Fibroblast of pulmonary artery (primary cell): Measurements from ENCODE around the gene CTDP1.
A peak's percentile ranks its signal among the peaks of the same experiment; 100 is the strongest.

Experiments used
- DNase-seq: peaks from one replicate; pipeline ENCODE4 v3.0.0-alpha.2; 2010; ENCODE audit warnings: low read depth
- H3K4me3 ChIP-seq: replicated peaks from 2 replicates; pipeline ENCODE4 v1.5.1; 2011; ENCODE audit warnings: low read depth, mild to moderate bottlenecking, control low read depth, low read length, moderate library complexity
- TF ChIP-seq, protein P1 (sequence below): IDR thresholded peaks from 2 replicates; pipeline ENCODE4 v1.5.1; 2011; ENCODE audit warnings: mild to moderate bottlenecking, control low read depth, low read length, inconsistent platforms; ENCODE audit errors: missing control alignments

CTDP1 gene

DNA sequence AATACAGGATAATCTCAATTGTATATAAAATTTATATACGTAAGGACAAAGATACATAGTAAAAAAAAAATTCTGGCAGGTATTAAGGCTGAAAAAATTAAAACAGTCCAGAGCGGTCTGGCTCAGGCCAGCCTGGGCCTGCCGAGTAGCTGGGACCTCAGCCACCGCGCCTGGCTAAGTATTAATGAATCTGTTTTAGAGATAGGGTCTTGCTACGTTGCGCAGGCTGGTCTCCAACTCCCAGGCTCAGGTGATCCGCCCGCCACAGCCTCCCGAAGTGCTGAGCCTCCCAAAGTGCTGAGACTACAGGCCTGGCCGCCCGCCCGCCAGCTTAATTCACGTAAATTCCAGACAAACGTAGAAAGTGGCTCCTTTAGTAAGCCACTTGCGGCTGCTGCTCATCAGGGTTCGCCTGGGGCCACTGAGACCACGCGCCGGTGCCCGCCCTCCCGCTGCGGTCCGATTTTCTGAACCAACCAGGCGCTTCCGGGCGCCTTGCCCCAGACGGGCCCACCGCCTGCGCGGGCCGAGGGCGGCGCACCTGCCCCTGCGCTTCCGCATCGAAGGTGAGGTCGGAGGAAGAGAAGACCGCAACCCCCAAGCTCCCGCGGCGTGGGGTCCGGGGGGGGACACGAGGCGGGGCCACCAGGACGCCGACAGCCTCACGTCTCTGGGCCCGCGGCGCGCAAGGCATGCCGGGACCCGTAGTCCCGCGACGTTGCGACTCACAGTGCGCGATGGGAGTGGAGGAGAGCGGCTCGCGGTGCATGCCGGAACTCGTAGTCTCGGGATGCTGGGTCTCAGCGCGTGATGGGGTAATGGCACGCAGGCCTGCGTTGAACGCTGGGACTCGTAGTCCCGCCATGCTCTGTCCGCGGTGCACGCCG is 695 bp upstream of the CTDP1 start:
- TF ChIP-seq, protein P1, sequence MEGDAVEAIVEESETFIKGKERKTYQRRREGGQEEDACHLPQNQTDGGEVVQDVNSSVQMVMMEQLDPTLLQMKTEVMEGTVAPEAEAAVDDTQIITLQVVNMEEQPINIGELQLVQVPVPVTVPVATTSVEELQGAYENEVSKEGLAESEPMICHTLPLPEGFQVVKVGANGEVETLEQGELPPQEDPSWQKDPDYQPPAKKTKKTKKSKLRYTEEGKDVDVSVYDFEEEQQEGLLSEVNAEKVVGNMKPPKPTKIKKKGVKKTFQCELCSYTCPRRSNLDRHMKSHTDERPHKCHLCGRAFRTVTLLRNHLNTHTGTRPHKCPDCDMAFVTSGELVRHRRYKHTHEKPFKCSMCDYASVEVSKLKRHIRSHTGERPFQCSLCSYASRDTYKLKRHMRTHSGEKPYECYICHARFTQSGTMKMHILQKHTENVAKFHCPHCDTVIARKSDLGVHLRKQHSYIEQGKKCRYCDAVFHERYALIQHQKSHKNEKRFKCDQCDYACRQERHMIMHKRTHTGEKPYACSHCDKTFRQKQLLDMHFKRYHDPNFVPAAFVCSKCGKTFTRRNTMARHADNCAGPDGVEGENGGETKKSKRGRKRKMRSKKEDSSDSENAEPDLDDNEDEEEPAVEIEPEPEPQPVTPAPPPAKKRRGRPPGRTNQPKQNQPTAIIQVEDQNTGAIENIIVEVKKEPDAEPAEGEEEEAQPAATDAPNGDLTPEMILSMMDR, result no peak
- peak overlapping the region; percentile 66 for H3K4me3 ChIP-seq
- DNase-seq, result peak; percentile 99

DNA sequence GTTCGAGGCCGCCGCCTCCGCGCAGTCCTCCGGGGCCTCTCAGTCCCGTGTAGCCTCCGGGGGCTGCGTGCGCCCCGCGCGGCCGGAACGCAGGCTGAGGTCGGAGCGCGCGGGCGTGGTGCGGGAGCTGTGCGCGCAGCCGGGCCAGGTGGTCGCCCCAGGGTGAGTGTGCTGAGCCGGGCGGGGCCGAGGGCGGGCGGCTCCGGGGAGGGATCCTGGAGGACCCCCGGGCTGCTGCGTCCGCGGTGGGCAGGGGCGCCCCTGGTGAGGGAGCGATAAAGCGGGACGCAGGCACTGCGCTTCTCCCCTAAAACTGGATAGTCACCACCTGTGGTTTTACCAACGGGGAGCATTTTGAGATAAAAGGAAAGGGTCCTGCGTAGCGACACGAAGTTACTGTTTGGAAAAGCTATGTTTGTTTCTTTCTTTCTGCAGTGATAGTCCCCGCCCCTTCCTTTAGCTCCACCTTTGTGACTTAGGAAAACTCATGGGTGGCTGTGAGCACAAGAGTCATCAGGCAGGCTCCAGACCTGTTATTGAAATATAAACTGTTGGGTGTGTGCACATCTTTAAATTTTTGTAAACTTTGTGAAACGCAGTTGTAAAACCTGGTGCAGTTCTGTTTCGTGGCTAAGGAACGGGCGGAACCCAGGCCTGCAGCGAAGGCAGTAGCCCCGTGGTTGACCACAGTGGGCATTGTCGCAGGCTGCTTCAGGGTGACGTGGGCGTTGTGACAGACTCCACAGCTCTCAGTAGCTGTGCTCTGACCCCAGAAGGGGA is 687 bp downstream of the CTDP1 start:
- peak; percentile 60 for DNase-seq
- peak overlapping the region; percentile 66 for H3K4me3 ChIP-seq
- TF ChIP-seq, protein P1, result no peak

DNA sequence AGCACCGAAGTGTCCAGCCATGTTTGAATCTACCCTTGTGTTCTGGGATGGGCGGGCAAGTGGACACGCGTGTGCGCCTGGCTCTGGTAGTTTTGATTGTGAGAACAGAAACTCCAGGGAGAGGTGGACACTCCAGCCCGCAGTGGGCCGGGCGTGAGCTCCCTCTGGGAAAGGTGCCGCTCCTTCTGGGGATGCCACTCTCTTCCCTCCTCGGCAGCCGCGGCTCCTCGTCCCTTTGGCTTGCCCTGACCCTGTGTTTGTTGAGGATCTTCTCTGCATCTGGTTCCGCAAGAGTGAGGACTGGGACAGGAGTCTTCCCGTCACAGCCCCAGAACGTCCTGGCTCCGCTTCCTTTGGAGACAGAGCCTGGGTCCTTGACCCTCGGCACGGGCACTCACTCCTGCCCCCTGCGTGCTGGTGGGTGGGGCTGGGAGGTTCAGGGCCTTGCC is 1.3 kb downstream of the CTDP1 start:
- no peak for DNase-seq
- TF ChIP-seq, protein P1, result no peak
- H3K4me3 ChIP-seq, result peak overlapping the region; percentile 66

DNA sequence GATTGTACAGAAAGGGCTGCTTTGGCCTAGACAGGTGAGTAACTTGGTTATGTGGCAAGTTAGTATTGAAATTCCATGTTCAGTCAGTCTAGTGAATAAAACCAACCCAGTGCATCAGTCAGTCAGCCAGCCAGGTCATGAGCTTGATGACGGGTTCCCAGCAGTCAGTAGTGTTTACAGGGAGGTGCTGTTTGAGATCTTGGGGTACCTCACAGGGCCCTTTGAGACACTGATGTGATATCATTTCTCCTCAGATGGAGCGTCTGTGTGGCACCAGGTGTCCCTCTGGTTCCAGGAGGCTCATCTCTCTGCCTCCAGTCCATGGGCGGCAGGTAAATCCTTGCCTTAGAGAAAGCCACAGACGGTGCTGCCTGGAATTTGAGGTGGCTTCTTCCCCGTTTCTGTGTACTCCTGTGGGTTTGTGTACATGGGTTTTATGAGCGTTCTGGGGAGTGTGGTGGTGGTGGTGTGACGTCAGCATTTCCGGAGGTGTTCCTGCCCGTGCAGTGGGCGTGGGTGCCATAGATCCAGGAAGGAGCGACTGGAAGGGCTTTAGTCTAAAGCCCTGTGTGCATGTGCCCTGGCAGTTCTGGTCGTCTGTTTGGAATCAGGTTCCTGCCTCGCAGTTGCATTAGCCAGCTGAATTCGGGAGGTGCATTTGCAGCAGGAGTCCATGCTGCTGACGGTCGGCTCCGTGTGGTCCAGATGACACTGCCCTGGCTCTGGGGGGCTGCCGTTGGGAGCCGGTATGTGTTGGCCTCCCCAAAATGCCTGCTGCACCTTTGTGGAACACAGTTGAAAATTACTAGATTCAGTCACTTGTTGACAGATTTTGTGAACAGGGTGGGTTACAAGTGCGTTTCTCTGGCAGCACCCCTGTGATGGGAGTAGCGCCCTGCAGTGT is 2.1 kb downstream of the CTDP1 start:
- DNase-seq, result no peak
- TF ChIP-seq, protein P1, result no peak
- peak overlapping the region; percentile 66 for H3K4me3 ChIP-seq

DNA sequence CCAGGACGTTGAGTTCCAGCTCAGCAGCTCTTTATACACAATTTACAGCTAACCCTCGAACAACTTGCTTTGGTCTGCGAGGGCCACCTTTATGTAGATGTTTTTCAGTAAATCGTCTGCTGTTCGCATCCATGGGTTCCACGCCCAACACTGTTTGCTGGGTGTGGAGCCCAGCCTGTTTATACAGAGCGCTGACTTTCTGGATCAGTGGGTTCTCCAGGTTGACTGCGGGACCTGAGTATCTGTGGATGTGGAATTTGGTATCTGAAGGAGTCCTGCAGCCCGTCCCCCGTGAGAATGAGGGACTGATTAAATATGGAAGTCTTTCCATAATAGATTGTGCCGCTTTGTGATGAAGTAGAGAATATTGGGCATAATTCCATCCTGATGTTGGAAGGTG is 2.9 kb downstream of the CTDP1 start:
- no peak overlapping the region for H3K4me3 ChIP-seq
- no peak for DNase-seq
- TF ChIP-seq, protein P1, result no peak

DNA sequence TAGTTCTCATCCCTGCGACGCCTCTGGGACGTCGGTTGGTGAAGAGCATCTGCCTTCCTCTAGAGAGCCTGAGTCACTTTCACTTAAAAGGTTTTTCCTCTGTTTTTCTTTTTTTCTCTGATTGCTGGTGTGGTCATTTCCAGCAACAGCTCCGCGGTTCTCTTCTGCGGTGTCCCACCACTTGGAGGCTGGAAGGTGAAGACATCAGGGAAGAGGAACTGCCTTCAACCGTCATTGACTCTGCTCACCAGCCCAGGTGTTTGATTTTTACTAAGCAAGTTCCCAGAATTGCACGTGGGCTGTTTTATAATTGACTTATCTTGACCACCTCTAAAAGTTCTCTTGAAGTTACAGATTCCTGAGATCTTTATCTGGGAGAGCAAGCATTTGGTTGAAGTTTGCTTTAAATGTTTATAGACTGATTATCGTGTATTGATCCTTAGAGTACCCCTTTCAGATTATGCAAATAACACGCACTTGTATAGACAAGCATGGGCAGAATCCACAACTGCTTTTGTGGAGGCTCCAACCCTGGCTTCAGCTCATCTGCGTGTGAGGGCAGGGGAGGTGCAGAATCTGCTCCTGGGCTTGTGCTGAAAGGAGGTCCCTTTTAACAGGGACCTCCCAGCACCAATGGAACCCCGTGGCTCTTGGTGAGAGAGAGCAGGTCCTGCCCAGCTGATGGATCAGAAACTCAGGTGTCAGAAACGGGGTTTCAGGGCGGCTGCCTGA is 3.5 kb downstream of the CTDP1 start:
- DNase-seq, result no peak
- no peak overlapping the region for H3K4me3 ChIP-seq
- TF ChIP-seq, protein P1, result no peak
